CD4-positive, alpha-beta T cell treated with Interleukin-2 at 100 ng/mL for 4 hours (primary cell): ENCODE data around the gene OXER1.

Experiments
- DNase-seq: peaks from one replicate; pipeline ENCODE4 v3.0.0-alpha.2; 2020; ENCODE audit warnings: low spot score

Gene OXER1

DNA sequence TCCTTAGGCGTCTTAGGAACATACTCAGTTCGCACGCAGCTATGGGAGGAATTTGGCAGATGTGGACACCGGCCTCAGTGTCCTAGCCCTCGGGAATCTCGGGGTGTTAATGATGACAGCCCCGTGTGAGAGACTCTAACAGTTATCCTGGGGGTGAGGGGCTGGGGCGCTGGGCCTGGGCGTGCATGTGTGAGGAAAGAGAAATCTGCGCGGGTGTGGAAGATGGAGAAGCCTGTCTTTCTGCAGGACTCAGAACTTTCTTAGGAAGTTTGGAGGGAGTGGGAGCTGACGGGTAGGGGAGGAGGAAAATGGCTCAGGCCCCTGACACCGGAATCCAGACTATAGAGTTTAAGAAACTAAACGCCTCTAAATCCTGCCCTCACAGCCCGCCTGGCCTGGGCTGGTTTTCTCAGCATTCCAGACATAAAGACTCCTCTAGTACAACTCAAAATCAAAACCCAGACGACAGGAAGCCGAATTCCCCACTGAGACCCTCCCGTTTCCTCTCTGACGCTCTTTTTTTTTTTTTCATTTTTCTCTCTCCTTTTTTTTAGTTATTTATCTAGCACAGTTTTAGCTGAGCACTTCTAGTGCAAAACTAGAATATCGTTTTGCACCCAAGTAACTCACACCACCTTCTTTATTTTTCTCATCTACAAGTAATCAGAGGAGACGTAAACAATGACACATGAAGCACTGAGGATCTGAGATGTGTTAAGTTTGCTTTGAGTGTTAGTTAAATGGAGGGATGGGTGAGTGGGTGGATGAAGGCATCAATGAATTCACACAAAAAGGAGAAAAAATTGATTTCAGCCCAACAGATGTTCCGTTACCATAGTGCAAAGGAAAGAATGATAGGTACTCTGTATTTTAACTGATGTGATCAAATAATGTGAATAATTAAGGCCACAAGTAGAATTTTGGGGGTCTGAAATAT lies 29.7 kb upstream of the OXER1 start:
- DNase-seq = no peak

GRCh38 chr2:42792583-42793333 lies 28.8 kb upstream of the OXER1 start, which contains the start of gene HAAO:
HAAO (minus strand) TSS chr2:42792583; CDS start chr2:42792536, 47 bp downstream.
- DNase-seq = no peak

DNA sequence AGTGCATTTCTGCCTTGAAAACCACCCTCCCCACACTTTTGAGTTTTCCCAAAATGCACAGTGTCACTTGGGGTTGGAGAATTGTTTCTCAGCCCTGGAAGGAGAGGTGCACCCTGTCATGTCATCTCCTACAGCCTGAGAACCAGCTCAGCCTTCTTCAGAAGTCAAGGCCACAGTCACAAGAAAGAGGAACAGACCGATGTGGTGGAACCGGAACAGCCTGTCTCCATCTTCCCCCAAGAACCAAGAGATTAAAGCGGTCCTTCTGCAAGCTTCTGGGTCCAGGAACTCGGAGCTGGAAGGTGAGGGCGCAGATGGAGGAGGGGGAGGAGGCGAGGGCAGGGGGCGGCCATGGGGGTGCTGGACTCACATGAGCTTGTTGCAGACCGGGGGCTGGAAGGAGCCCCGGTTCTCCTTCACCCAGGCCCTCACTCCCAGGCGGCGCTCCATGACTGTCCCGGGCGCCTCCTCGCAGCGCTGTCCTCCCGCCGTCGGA lies 28.2 kb upstream of the OXER1 start:
- DNase-seq = no peak

DNA sequence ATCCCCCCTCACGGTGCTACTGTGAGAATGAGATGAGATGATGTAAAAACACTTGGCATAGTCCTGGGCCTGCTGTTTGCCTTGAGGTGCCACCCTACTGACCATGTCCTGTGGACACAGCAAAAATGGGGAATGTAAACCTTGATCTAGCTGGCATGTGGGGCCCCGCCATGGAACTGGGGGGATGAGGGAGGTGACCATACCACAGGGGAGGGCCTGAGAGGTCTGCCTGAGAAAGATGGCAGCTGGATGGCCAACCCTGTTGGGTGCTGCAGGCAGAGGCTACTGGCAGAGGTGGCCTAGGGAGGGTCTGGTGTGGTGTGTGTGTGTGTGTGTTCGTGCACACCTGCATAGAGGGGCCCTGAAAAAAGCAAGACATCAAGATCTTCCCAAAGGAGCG lies 27.7 kb upstream of the OXER1 start:
- no peak for DNase-seq

GRCh38 chr2:42789751-42790150 lies 25.8 kb upstream of the OXER1 start:
- no peak for DNase-seq

DNA sequence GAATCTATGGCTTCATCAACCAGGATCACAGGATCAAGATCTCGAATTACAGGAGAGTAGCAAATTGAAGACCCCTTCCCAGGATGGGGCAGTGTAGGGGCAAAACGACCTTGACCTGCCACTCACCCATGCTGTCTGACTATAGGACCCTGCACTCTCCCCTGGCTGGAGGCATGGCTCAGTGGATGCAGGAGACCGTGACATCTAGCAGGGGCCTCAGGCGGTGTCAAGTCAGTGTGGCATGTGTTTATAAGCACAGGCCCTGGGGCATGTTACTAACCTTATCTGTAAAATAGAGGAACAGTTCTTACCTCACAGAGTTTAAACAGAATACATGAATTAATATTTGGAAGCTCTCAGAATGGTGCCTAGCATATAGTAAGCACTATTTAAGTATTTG lies 24.9 kb upstream of the OXER1 start:
- DNase-seq = no peak

- no peak for DNase-seq
Measured at GRCh38 chr2:42788478-42788793, 24.5 kb upstream of the OXER1 start.

DNA sequence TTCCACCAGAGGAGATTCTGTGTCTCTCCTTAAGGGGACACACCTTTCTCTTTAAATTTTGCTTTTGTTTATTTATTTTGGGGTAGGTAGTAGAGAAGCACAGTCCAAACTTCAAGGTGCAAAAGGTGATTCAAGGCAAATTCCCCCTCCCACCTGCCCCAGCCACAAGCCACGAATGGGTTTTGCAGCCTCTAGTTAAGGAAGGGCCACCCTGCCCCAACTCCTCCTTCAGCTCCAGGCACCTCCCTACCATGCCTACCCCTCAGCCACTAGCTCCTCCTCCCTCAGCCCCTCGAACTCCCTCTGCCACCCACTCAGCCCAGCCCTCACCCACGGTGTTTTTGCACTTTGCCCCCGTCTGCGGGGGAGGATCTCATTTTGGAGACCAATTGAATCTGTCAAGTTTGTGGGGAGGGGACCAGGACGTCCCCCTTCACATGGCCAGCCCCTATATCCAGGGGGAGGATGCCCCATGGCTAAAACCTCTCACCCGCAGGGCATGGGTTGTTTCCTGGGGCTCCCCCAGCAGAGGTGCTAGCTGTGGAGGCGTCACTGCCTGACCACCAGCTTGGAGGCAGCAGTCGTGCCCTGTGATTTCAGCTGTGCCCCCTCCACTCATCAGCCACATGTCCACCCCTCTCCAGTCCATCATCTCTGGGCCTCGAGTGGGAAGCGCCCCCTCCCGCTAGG lies 24.0 kb upstream of the OXER1 start:
- DNase-seq = no peak

DNA sequence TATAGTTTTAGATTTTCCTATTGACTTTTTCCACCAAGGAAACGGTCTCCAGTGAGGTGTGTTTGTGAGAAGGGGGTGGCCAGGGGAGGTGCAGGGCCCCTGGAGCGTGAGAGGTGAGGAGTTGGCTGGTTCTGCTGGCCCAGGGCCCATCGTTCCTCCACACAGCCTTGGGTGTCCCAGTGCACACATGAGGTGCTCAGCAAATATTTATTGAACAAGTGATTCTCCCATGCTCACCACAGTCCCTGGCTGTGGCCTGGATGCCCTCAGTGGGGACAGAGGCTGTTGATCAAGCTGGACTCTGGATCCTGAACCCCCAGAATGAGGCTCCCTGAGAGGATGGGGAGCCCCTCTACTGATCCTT lies 23.5 kb upstream of the OXER1 start:
- no peak for DNase-seq

- no peak for DNase-seq
Measured at GRCh38 chr2:42786561-42787345, 22.8 kb upstream of the OXER1 start.

DNA sequence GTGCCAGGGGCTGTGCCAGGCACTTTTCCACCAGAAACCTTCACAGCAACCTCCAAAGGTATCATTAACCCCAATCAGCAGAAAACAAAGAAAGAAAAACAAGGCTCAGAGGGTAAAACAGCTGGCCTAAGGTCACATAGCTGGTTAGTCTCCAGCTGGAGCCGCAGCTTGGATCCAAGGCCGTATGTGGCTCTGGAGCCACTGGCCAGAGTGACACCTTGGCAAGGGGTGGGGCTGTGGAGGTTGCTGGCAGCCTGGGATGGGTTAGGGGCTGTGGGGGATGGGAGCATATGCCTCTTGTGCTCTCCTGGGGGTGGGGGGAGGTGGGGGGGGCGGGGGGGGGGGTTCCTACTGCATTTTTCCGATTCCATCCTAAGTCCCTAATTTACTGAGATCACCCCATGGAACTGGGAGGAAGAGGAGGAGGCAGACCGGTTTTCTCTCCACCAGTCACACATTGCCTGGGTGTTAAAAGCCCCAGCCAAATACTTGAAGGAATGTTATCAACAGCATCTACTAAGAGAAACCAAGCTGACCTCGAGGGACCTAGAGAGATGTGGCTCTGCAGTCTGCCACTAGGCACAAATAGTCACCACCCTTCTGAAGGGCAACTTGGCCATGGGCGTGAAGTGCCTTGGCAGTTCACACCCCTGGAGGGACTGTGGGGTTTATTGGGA lies 20.4 kb upstream of the OXER1 start:
- DNase-seq = no peak

DNA sequence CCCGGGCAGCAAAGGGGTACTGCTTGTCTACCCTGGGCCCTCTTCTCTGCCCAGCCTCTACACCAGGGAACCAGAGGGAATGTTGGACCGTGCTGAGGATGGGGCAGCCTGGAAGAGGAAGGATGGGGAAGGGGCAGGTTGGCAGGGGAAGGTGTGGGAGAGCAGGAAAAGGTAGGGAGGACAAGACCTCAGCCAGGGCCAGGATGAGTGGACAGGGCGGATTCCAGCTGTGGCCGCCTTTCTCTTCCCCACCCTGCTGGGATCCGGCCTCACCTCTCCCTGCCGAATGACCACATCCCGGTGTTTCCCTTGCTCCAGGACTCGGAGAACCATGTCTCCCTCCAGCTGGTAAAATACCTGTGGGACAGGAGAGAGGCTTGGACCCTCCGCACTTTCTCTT lies 19.6 kb upstream of the OXER1 start:
- DNase-seq = no peak

- no peak for DNase-seq
Measured at GRCh38 chr2:42781181-42781580, 17.2 kb upstream of the OXER1 start.

GRCh38 chr2:42777883-42778805 lies 14.2 kb upstream of the OXER1 start:
- DNase-seq = no peak

DNA sequence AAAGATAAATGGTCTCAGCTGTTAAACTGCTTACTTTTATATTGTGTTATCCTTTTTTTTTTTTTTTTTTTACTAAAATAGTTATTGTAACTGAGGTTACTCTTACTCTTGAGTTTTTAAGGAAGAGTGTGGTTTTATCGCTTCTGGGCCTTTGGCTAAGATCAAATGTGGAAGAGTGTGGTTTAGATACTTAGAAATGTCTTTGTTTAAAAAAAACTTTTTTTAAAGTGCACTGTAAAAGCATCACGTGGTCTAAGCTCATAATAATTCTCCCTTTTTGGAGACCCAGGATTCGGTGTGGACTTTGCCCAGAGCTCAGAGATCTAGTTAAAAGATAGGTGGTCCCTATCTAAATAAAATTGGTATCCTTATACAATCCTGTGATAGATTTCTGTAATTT lies 11.9 kb upstream of the OXER1 start:
- no peak for DNase-seq

DNA sequence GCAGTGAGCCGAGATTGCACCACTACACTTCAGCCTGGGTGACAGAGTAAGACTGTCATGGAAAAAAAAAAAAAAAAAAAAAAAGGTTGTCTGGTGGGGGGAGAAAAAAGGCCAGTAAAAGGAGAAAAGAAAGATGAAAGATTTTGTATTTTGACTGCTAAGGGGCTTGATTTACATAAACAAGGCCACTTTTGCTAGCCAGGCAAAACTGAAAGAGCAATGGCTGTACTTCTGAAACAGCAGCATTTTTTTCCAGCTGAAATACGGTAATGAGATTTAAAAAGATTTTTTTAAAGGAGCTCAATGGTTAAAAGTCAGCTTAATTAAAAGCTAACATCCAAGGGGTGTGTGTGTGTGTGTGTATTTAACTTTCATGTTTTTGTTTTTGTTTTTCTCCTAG lies 11.3 kb upstream of the OXER1 start:
- DNase-seq = no peak

GRCh38 chr2:42771546-42772153 lies 7.7 kb upstream of the OXER1 start:
- no peak for DNase-seq

DNA sequence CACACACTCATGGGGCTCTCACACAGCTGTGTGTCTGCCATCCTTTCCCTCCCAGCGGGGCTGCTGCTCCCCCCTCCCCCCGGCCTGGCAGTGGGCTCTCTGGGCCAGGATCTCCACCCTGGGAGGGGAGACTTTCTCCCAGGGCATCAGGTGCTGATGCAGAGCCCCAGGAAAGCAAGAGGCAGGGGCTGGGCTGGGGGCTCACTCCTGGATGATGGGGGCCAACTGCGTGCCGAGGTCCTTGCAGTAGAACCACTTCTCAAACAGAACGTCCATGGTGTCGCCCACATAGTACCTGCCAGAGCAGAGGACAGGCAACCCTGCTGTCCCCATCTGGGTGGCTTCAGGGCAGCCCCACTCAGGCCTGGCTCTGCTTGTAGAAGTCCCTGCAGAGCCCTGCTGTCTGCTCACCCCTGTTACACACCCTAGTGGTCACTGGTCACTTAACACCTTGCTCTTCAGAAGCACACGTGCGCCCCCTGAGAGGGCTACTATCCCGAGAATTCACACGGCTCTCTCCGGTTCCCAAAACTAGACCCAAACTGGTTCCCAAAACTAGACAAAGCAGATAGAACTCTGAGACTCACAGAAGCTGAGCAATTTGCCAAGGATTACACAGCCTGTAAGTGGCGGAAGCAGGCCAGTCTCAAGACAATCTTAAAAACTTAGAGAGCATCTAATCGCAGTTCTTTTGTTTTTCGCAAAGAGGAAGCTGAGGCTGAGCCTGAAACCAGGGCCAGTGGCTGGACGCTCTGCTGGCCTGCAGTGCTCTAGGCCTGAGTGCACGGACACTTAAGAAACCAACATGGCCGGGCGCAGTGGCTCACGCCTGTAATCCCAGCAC lies 6.6 kb upstream of the OXER1 start:
- DNase-seq = no peak
